Uterus (tissue), 2 donors: ENCODE results near the gene UST.
A peak's percentile ranks its signal among the peaks of the same experiment; 100 is the strongest.

ENCODE experiments used
- CTCF ChIP-seq, 4 experiments: fragments of 200-600 bp in 2 of 4; fragments of 450-650 bp in 2 of 4; sonication (generic) in 2 of 4; IDR thresholded peaks; one replicate each; pipeline ENCODE4 v1.5.1; 2016 to 2019; ENCODE audit warnings: antibody characterized with exemption in 4 of 4, mild to moderate bottlenecking in 2 of 4, moderate library complexity in 1 of 4
- POLR2A ChIP-seq, 2 donors: fragments of 450-650 bp; IDR thresholded peaks; one replicate each; pipeline ENCODE4 v1.6.1; 2016; ENCODE audit warnings: antibody characterized with exemption in 2 of 2, mild to moderate bottlenecking in 1 of 2, moderate library complexity in 1 of 2

GRCh38 chr6:149028767-149029405, 282.1 kb downstream of the UST start:
- TF ChIP-seq CTCF (IDR thresholded peaks at IDR 0.05) (peak; percentile 72 to 88 (median 80)), POLR2A (IDR thresholded peaks at IDR 0.05) (no peak)
